GM04504 (cell line): ENCODE data around the gene RASSF7.
"Not testable (repeated sequence)": the region's sequence is repeated elsewhere in the genome, so short reads cannot be mapped to it uniquely, and the experiment has no call there.

Source experiments
- DNase-seq: peaks from one replicate; pipeline ENCODE4 v3.0.0-alpha.2; 2012; ENCODE audit warnings: low read depth

RASSF7 gene

DNA sequence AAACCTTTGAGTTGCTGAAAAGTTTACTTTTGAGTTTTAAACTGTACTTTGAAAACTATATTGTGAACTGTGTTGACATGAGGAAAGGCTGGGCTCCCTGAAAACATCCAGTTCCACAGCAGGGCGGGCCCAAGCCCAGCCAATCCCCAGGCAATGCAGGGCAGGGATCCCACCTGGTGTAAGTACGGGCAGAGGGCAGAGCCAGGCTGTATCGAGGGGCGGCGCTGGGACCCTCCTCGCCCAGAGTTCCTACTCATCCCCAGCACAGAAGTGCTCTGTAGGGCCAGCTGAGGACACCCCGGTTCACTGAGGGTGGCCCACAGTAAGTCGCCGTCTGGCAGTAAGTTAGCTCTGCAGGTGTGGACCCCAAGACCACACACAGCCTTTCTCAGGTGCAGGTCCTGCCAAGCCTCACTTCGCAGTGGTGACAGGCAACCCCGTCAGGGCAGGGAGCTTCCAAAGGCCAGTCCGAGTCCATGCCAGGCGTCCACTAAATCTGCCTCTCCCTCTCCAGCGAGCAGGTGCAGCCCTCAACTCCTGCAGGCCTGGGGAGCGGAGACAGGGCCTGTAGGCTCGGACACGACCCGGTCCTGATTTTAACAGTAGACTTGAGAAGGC is 6.3 kb downstream of the RASSF7 start:
- DNase-seq: no peak

DNA sequence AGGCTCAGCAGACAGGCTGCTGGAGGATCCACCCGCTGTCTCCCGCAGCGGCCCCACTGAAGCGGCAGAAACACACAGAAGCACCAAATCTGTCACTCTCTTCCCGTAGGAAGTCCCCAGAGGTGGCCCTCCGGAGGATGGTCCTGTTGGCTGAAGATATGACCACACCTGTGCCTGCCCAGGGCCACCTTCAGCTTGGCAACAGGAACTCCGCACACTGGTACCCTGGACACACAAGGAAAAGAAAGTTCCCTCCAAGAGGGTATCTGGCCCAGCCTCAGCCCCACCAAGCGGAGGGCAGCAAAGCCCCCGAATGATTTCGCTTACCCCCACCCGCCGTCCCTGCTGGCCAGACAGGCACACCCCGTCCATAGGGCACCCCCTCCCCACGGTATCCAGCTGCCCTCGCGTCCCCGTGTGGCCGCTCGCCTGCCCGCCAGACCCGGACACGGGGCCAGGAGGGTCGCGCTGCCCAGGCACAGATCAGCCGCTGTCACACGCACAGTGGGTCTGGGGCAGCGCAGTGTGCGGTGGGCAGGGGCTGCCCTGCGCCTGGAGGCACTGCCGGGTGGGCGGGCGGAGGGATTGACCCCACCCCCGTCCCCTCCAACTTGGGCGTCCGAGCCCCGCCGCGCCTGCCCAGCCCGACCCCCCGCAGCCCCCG is 7.0 kb downstream of the RASSF7 start:
- no peak for DNase-seq

DNA sequence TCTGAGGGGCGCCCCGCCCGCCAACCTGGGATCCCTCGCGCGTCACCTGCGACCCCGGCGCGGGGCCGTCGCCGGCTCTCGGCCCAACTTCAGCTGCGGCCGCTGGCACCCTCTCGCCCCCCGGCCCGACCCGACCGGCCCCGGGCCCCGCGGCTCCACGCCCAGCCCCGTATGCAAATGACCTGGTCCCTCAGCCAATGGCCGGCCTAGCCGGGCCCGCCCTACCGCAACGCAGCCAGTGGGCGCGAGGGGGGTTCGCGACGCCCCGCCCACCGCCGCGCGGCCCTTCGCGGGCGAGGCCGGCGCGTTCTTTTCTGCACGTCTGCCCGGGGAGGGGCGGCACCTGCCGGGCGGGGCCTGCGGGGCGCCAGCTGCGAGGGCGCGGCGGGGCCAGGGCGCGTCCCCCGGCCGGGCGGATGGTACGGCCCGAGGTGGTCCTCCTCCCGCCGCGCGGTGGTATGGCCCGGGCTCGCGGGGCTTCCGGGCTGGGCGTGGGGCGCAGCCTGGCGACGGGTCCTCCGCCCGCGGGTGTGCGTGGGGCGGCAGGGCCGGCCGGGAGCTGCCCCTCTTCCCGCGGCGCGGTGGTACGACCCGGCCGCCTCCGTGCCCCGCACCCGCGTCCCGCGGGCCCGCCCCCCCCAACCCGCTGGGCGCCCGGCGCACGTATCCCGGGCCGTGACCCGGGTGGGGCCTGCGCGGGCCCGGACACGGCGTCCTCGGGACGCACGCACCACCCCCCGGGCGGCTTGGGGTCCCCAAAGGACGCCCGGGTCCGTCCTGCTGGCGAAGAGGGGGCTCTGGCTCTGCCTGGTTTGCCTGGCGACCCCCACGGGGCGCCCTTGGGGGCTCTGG is 7.8 kb downstream of the RASSF7 start:
- DNase-seq: peak; percentile 85

DNA sequence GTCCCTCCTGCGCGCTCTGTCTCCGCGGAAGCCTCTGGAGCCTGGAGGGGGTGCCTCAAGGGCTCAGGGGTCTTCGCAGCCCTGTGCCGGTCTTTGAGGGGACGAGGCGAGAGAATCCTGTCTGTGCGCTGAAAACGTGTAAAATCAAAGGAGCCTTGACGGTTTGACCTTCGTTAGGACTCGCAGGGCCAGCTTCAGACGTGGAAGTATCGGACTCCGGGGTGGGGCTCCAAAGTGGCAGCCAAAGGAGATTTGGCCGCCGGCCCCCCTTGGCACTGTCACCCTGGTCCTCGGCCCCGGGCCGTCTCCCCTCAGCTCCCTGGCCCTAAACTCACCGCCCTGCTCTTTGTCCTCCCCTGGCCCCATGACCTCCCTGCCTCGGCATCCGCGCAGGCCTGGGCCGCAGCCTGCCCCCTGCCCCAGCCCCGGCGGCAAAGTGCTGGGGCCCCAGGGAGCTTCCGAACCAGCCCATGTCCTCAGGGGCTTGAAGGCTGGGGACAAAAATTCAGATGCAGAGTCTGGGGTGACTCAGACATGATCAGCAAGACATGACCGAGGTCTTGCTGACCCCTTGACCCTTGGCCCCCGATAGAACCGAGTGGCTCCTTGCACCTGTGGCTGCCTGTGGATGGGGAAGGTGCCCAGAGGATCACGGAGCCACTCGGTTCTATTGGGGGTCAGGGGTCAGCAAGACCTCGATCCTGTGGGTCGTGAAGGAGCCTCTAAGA is 8.6 kb downstream of the RASSF7 start:
- no peak for DNase-seq

DNA sequence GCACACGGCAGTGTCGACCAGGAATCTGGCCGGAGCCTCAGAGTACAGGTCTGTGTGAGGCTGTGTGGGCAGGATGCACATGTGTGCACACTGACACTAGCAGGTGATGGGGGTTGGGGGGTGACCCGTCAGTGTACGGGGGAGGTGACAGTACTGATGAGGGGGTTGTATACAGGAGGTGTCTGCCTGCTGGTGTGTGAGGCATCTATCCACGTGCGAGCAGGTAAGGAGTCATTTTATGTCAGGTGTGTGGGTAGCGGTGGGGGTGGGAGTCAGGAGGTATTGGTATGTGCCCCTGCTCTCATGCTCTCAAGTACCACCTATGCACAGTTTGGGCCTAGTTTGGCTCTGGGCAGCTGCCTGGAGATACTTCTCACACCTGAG is 11.0 kb downstream of the RASSF7 start:
- DNase-seq: no peak

DNA sequence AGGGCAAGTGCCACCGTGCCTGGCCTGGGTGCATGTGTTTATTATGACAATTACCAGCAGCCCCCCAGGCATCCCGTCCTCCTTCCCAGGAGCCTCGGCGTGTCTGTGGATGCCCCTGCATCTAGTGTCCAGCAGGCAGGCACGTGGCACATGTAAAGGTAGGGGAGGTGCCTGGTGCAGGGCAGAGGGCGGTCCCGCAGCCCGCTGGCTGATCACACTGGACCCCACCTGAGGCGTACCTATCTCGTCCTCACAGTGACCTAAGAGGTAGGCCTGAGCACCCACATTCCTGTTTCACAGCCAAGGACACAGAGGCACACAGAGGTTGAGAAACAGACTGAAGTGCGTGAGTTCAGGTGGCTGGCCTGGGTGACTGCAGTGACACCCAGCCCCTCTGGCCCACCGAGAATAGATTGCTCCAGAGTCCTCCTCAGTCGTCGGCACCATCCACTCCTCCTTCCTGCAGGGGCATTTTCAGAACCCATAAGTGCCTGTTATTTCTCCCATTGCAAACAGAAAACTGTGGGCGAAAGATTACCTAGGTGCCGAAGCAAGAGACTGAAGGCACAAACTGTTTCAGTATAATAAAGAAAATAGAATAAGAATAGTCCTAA is 12.5 kb downstream of the RASSF7 start:
- no peak for DNase-seq

DNA sequence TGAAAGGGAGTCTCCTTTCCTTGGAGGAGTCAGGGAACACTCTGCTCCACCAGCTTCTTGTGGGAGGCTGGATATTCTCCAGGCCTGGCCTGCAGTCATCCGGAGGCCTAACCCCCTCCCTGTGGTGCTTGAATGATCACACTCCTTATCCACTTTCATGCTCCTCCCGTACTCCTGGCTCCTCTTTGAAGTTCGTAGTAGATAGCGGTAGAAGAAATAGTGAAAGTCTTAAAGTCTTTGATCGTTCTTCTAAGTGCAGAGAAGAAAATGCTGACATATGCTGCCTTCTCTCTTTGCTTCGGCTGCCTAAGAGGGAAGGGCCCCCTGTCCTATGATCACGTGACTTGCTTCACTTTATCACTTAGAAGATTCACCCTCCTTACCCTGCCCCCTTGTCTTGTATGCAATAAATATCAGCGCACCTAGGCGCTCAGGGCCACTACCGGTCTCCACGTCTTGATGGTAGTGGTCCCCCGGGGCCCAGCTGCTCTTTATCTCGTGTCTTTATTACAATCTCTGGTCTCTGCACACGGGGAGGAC is 13.3 kb downstream of the RASSF7 start:
- DNase-seq: not testable (repeated sequence)

DNA sequence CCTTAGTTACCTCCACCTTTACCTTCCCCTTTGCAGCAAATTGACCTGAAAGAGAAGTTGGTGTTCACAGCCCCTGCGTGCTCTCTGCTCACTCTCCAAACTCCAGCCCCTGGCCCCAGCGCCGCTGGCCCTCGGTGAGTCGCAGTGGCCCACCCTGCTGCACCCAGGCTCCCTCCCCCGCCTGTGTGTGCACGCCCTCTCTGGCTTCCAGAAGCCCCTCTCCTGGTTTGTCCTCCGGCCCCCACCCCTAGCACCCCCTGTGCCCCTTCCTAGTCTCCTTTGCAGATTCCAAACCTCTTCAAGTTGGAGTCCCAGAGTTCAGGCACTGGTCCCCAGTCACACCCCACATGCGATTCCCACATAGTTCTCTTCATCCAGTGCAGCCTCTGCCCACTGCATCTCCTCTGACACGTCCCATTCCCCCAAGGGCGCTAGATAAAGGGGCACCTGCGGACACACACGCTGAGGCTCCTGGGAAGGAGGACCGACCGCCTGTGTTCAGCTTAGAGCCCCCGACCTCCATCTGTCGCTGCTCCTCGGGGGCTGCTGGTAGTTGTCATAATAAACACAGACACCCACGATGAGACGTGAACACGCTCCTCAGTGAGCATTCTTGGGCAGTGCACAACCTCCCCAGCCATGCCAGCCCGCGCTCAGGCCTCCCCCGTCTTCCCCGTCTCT is 14.0 kb downstream of the RASSF7 start:
- no peak for DNase-seq

DNA sequence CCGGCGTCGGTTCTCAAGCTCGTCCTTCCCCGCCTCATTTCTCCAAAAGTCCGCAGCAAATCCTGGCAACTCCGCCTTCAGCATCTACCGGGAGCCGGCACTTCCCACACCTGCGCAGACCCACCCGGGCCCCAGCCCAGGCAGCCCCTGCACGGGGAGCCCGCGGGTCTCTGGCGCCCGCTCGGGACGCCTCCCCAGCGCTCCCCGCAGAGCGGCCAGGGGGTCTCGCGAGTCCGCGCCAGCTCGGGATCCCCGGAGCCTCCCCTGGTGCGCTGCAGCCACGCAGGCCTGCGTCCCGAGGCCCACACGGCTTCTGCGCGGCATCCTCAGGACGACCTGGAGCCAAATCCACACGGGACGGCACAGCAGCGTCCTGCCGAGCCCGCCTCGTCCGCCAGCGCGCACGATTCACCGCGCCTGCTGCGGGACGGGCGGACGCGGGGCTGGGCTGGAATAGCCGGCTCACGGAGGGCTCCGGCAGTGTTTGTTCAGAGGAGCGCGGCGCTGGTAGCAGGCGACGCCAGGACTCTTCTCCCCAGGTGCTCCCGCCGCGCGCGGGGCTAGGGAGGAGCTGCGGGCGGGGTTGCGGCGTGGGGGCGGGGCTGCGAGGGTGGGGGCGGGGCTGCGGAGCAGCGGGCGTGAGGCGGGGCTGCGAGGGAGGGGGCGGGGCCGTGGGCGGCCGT is 14.7 kb downstream of the RASSF7 start:
- peak; percentile 17 for DNase-seq

DNA sequence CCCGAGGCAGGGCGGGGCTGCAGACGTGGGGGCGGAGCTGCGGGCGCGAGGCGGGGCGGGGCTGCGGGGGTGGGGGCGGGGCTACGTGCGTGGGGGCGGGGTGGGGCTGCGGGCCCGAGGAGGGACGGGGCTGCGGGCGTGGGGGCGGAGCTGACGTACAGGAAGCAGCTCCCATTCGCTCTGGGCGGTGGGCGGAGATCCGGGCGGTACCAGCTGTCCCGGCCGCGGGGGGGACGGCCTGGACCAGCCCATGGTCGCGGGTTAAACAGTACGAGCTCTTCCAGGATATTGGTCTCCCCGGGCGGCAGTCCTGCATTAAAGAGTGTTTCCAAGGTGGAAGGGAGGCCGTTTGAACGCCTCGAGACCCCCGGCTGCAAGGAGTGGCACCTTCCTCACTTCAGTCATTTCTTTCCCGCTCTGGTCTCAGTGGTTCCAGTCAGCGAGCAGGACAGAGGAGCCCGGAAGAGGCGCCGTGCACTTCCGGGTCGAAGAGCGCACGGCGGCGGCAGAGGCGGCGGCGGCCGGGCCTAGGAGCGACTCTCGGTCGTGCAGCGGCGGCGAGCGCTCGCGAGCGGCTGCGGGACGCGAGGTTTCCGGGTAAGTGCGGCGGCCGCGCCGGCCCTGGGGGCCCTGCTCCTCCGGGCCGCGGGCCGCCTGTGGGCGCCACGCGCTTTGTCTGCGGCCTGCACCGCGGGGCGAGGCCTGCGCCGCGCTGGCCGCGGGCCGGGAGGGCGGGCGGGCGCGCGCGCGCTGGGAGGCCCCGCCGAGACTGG is 15.4 kb downstream of the RASSF7 start, which contains the start of gene PHRF1:
Gene PHRF1, plus strand, starts transcription at position 475 of the 773 bp plus-strand sequence. CDS start 5,043 bp downstream, outside the sequence.
- DNase-seq: peak; percentile 86

DNA sequence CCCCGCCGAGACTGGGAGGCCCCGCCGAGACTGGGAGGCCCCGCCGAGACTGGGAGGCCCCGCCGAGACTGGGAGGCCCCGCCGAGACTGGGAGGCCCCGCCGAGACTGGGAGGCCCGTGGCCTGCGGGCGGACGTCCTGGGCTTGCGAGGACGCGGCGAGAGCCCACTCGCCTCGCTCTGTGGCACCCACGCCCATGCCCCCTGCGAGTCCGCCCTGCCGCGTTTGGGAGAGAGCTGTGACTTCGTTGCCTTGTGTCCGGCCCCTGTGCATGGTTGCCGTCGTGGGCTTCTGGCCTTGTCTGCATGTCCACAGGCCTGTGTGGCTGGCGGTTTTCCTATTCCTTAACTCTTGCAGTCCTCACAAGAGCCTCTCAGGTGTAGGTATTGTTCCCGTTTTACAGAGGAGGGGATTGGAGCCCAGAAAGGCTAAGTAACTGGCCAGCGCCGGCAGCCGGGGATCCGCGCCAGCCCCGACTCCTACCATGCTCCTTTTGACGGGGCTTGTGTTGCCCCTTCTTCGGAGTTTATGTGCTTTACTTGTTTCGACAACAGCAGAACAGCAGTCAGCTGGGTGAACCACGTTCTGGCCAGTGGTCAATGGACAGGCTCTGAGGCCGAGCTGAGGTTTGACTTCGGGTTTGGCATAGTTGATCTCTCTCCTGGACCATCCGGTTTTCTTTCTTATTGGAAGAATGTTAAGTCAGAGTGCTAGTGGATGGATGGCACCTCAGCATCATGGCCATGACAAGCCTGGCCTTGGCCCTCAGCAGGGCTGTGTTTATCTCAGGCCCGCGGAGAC is 16.2 kb downstream of the RASSF7 start:
- DNase-seq: no peak

DNA sequence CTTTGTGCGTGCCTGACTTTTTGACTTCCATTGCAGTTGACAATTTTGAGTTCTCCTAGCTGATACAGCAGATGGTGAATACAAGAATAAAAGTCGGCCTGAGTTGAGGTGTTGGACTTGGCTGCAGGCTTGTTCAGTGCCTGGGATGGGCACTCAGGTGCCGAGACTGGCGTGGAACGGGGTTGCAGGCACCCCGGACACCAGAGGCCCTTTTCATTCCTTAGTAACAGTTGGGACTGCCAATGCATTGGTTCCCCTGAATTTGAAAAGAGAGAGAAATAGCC is 16.8 kb downstream of the RASSF7 start:
- DNase-seq: no peak

DNA sequence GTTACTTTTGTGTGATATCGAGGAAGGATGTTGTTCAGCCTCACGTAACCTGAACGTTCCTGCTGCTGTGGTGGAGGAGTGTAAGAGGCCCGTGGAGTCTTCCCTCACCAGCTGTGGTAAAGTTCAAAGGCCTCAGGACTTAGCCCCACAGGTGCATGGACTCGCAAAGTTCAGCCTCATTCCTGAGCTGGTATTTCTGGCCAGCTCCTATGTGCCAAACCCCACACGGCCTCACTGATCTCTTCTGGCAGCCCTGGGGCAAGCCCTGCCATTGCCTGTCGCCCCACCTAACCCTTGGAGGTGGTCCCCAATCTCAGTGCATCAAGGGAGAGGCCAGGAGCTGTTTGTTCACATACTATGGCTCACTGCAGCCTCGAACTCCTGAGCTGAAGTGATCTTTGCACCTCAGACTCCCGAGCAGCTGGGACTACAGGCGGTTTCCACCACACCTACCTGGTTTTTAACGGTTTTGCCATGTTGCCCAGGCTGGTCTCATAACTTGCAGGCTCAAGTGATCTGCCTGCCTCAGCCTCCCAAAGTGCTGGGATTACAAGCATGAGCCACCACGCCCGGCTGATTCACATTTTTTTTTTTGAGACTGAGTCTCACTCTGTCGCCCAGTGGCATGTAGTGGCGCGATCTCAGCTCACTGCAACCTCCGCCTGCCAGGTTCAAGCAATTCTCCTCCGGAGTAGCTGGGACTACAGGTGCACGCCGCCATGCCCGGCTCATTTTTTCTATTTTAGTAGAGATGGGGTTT is 17.7 kb downstream of the RASSF7 start:
- no peak for DNase-seq

DNA sequence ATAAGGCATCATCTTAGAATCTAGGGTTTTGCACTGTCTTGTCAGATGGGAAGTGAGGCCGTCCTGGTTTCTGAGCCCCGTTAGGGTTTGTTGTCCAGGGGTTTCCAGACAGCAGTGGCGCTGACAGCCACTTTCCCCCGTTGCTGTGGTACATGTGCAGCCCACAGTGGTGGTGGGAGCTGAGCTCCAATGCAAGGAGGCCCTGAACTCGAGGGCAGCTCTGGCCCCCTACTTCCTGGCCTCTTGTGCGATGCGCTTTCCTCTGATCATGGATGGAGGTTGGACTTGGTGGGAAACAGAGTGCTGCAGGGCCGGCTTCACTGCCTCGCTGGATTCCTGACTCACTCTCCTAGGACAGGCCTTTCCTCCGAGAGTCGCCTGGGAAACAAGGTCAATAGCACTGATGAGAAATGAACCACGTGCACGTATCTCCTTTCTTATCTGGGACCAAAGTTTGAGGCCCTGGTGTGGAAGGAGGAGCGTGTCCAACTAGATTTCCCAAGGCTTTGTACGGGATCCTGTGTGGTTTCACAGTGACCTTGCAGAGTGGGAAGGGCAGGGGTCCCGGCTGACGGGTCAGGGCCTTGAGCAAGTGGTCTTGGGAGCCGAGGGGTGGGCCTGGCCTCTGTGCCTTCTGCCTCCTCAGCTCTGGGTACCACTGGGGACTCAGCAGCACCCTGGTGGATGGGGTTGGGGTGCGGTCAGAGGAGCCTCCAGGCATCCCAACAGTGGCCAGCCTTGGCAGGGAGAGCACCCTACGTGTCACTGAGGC is 19.2 kb downstream of the RASSF7 start:
- DNase-seq: no peak

DNA sequence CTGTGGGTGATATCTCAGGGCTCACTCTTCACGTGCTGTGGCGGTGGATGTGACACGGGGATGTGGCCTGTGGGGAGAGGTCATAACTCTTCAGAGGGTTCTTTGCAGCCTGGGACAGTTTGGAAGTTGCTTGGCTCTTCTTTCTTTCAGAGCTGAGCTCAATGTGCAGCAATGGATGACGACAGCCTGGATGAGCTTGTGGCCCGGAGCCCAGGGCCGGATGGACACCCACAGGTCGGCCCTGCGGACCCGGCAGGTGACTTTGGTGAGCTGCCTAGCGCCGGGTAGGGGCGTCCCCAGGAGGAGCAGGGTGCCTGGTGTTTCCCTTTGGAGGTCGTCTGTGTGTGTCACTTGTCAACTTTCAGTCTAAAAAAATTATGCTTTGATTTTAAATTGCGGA is 20.6 kb downstream of the RASSF7 start:
- DNase-seq: no peak

DNA sequence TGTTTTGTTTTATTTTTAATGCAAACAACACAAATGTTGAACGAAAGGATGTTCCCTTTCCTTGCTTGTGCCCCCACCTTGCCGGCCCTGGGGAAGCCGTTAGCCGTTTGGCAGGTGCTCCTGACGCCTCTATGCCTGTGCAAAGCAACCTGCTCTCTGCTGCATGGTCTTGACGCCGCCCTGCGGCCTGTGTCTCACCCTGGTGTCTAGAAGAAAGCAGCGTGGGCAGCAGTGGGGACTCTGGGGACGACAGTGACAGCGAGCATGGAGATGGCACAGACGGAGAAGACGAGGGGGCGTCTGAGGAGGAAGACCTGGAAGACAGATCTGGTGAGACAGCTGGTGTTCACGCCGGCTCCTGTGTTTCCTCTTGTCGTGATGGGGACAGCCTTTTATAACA is 21.0 kb downstream of the RASSF7 start:
- no peak for DNase-seq

DNA sequence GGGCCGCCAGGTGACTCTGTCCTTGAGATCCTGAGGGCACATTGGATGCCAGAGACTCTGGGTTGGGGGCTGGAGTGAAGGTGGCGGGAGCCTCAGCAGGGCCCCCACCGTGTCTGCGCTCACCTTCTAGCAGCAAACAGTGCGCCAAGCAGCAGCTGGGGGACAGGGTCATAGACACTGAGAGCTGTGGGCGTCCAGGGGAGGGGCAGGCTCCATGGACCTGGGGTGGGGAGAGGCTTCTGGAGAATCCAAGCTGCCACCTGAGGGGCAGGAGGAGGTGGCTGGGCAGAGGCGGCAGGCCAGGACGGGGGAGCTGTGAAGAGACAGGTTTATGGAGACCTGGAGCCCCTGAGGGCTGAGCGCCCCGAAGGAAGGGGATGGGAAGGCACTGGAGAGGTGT is 23.5 kb downstream of the RASSF7 start:
- DNase-seq: no peak
